Keratinocyte (primary cell): Measurements from ENCODE around the gene EFEMP1. TPM values are rescaled to one million over a fixed set of nuclear protein-coding genes. Genes with fewer than 3 reads are reported as not detected.

Experiments used
- DNase-seq: peaks from one replicate; pipeline ENCODE4 v3.0.0-alpha.2; 2011; ENCODE audit warnings: low read depth, missing footprints, low spot score
- FAIRE-seq: peaks from 2 replicates; lab custom pipeline; 2011; peaks lifted over from hg19 to GRCh38; lab: Jason Lieb, UNC
- H2AFZ ChIP-seq: 2 replicates; pipeline ENCODE4 v1.6.0; 2012; ENCODE audit warnings: low read length, control low read depth, inconsistent platforms; ENCODE audit not compliant: control insufficient read depth
- H3K27ac ChIP-seq: 2 replicates; pipeline ENCODE4 v1.5.1; 2011; ENCODE audit warnings: low read length; ENCODE audit not compliant: control insufficient read depth, insufficient read depth
- H3K27me3 ChIP-seq: 3 replicates; pipeline ENCODE4 v1.6.0; 2011; ENCODE audit warnings: low read length; ENCODE audit not compliant: control insufficient read depth, insufficient read depth; ENCODE audit errors: extremely low read depth
- H3K36me3 ChIP-seq, 2 experiments: 2 replicates in 1 of 2; 3 replicates in 1 of 2; pipeline ENCODE4 v1.5.1; 2011; ENCODE audit warnings: low read length in 2 of 2, mild to moderate bottlenecking in 1 of 2; ENCODE audit not compliant: control insufficient read depth in 2 of 2, insufficient read depth in 2 of 2; ENCODE audit errors: extremely low read depth in 1 of 2
- H3K4me1 ChIP-seq: 3 replicates; pipeline ENCODE4 v1.5.1; 2011; ENCODE audit warnings: low read length; ENCODE audit not compliant: control insufficient read depth, insufficient read depth; ENCODE audit errors: extremely low read depth
- H3K4me2 ChIP-seq: 3 replicates; pipeline ENCODE4 v1.6.0; 2011; ENCODE audit warnings: low read depth, low read length; ENCODE audit not compliant: control insufficient read depth, insufficient read depth; ENCODE audit errors: extremely low read depth
- H3K4me3 ChIP-seq, 3 experiments: fragments of 200-600 bp in 1 of 3; sonication (generic) in 1 of 3; 2 replicates in 2 of 3; 3 replicates in 1 of 3; pipeline ENCODE4 v1.5.1; 2011 to 2016; ENCODE audit warnings: low read length in 3 of 3, mild to moderate bottlenecking in 3 of 3, control low read depth in 2 of 3, inconsistent platforms in 1 of 3, low read depth in 1 of 3, mixed read lengths in 1 of 3, mixed run types in 1 of 3, moderate library complexity in 1 of 3; ENCODE audit not compliant: control insufficient read depth in 2 of 3, insufficient read depth in 2 of 3; ENCODE audit errors: extremely low read depth in 1 of 3
- H3K79me2 ChIP-seq: 2 replicates; pipeline ENCODE4 v1.6.0; 2012; ENCODE audit warnings: low read length; ENCODE audit not compliant: control insufficient read depth, insufficient read depth
- H3K9ac ChIP-seq: 3 replicates; pipeline ENCODE4 v1.6.0; 2011; ENCODE audit warnings: low read length; ENCODE audit not compliant: control insufficient read depth, insufficient read depth; ENCODE audit errors: extremely low read depth
- H3K9me1 ChIP-seq: 3 replicates; pipeline ENCODE4 v1.6.0; 2011; ENCODE audit warnings: low read length; ENCODE audit not compliant: control insufficient read depth, insufficient read depth; ENCODE audit errors: extremely low read depth
- H3K9me3 ChIP-seq: 2 replicates; pipeline ENCODE4 v1.5.1; 2012; ENCODE audit warnings: low read depth, low read length; ENCODE audit not compliant: control insufficient read depth
- H4K20me1 ChIP-seq: 3 replicates; pipeline ENCODE4 v1.6.0; 2011; ENCODE audit warnings: low read length; ENCODE audit not compliant: control insufficient read depth, insufficient read depth; ENCODE audit errors: extremely low read depth
- CTCF ChIP-seq, 3 experiments: IDR thresholded peaks in 1 of 3; conservative IDR thresholded peaks in 1 of 3; optimal IDR thresholded peaks in 1 of 3; 2 replicates in 2 of 3; 3 replicates in 1 of 3; pipeline versions ENCODE3 to v1.5.1; 2011; ENCODE audit warnings: low read length in 3 of 3, mild to moderate bottlenecking in 3 of 3, moderate library complexity in 2 of 3, control low read depth in 1 of 3, inconsistent platforms in 1 of 3; ENCODE audit not compliant: insufficient read depth in 2 of 3; ENCODE audit errors: extremely low read depth in 1 of 3
- EZH2 ChIP-seq: IDR thresholded peaks from one replicate; pipeline ENCODE4 v1.6.1; 2012; ENCODE audit warnings: inconsistent platforms, mild to moderate bottlenecking, low read length, moderate library complexity
- dilution Hi-C: fragments of 300-500 bp; cut with MboI; formaldehyde crosslinking; loops from one replicate; pipeline ENCODE4 v1.7.0; 2020; ENCODE audit warnings: low sequenced_read_pairs; ENCODE audit not compliant: extremely low pct_ligation_motif_present
- polyA plus RNA-seq, 5 experiments: library from polyadenylated mRNA; depleted of rRNA in 3 of 5; stranded (reverse) in 3 of 5; stranded (forward) in 1 of 5; unstranded in 1 of 5; fragments of >200 nt; gene quantifications; 1 replicate in 1 of 5; 2 replicates in 3 of 5; 3 replicates in 1 of 5; pipeline versions ENCODE4 v1.2.1 to v1.2.3, GENCODE V29; 2011 to 2012; ENCODE audit warnings: missing spikeins in 2 of 5, low read depth in 1 of 5, low replicate concordance in 1 of 5

EFEMP1 gene
- polyA plus RNA-seq, 1 donor (not counting 4 experiments of a cell fraction or from before 2014, with no cell fraction given): 234 TPM

GRCh38 chr2:55880416-55881143 is 43.0 kb downstream of the EFEMP1 start:
- peaks cover 10% of the 10 kb centered on the region for H3K79me2 ChIP-seq

GRCh38 chr2:55879976-55880375 is 43.6 kb downstream of the EFEMP1 start:
- TF ChIP-seq CTCF (optimal IDR thresholded peaks at IDR 0.05 in 1 of 3, IDR thresholded peaks at IDR 0.05 in 1 of 3, conservative IDR thresholded peaks at IDR 0.05 in 1 of 3; ENCODE audit: extremely low read depth in 1 of 3, insufficient read depth in 2 of 3, low read length in 3 of 3) (no peak), EZH2 (no peak)
- H3K36me3 ChIP-seq: peaks cover 11 to 22% of the 10 kb centered on the region in 2 experiments
- dilution Hi-C loops: no loop called here
- no peaks in the 10 kb centered on the region for H3K27me3 ChIP-seq
- no peaks in the 10 kb centered on the region for H4K20me1 ChIP-seq
- peaks cover 16% of the 10 kb centered on the region for H3K4me1 ChIP-seq
- no peaks in the 10 kb centered on the region for H3K9me1 ChIP-seq
- no peaks in the 10 kb centered on the region for H3K9me3 ChIP-seq
- DNase-seq: no peak
- H3K27ac ChIP-seq: no peak overlapping the region
- H3K4me2 ChIP-seq: no peak overlapping the region
- no peak overlapping the region for H3K9ac ChIP-seq
- no peak for FAIRE-seq
- no peak overlapping the region for H3K4me3 ChIP-seq
- H2AFZ ChIP-seq: no peak overlapping the region
- peaks cover 8% of the 10 kb centered on the region for H3K79me2 ChIP-seq

More at GRCh38 chr2:55880416-55881143, 43.0 kb downstream of the EFEMP1 start:
- Histone ChIP-seq H3K9ac (no peak overlapping the region), H3K27me3 (no peaks in the 10 kb centered on the region), H3K27ac (no peak overlapping the region), H3K4me2 (no peak overlapping the region), H3K9me3 (no peaks in the 10 kb centered on the region), H3K4me1 (peaks cover 22% of the 10 kb centered on the region), H3K4me3 (no peak overlapping the region), H4K20me1 (no peaks in the 10 kb centered on the region), H3K9me1 (no peaks in the 10 kb centered on the region), H2AFZ (no peak overlapping the region), H3K36me3 (peaks cover 11 to 24% of the 10 kb centered on the region in 2 experiments)
- DNase-seq: no peak
- TF ChIP-seq EZH2 (no peak), CTCF (optimal IDR thresholded peaks at IDR 0.05 in 1 of 3, IDR thresholded peaks at IDR 0.05 in 1 of 3, conservative IDR thresholded peaks at IDR 0.05 in 1 of 3; ENCODE audit: extremely low read depth in 1 of 3, insufficient read depth in 2 of 3, low read length in 3 of 3) (no peak)
- no peak for FAIRE-seq
- dilution Hi-C loops: no loop called here
